Measurements from ENCODE around the gene C4orf54.

C4orf54 gene

GRCh38 chr4:99657798-99658197, at the start of gene C4orf54:
TSS of gene C4orf54 (minus strand) at chr4:99657828. CDS start at chr4:99654648, 3,180 bp downstream.
- no peak for DNase-seq (ENCODE audit: low read depth)
- no peak for TF ChIP-seq CTCF (IDR thresholded peaks at IDR 0.05; ENCODE audit: low read depth, low read length, missing control alignments)
- no peak within 1 kb of the TSS for H3K4me3 ChIP-seq (ENCODE audit: low read depth, low read length)
- in situ Hi-C loops (cut with HindIII; ENCODE audit: low sequenced_read_pairs) = no loop called here

- in situ Hi-C loops (cut with HindIII; ENCODE audit: low sequenced_read_pairs) = no loop called here
- TF ChIP-seq CTCF (IDR thresholded peaks at IDR 0.05; ENCODE audit: low read depth, low read length, missing control alignments) = no peak
- no peak overlapping the region for H3K4me3 ChIP-seq (ENCODE audit: low read depth, low read length)
- DNase-seq (ENCODE audit: low read depth) = no peak
Observed at GRCh38 chr4:99705891-99706290, 48.3 kb upstream of the C4orf54 start.

- TF ChIP-seq CTCF (IDR thresholded peaks at IDR 0.05; ENCODE audit: low read depth, low read length, missing control alignments) = no peak
- no peak for DNase-seq (ENCODE audit: low read depth)
- no peak overlapping the region for H3K4me3 ChIP-seq (ENCODE audit: low read depth, low read length)
- in situ Hi-C loops (cut with HindIII; ENCODE audit: low sequenced_read_pairs) = no loop called here
Observed at GRCh38 chr4:99696801-99697200, 39.2 kb upstream of the C4orf54 start.

GRCh38 chr4:99693140-99693539, 35.5 kb upstream of the C4orf54 start:
- in situ Hi-C loops (cut with HindIII; ENCODE audit: low sequenced_read_pairs) = no loop called here
- no peak for DNase-seq (ENCODE audit: low read depth)
- TF ChIP-seq CTCF (IDR thresholded peaks at IDR 0.05; ENCODE audit: low read depth, low read length, missing control alignments) = no peak
- H3K4me3 ChIP-seq (ENCODE audit: low read depth, low read length) = no peak overlapping the region

- no peak overlapping the region for H3K4me3 ChIP-seq (ENCODE audit: low read depth, low read length)
- TF ChIP-seq CTCF (IDR thresholded peaks at IDR 0.05; ENCODE audit: low read depth, low read length, missing control alignments) = no peak
- no peak for DNase-seq (ENCODE audit: low read depth)
- in situ Hi-C loops (cut with HindIII; ENCODE audit: low sequenced_read_pairs) = no loop called here
Observed at GRCh38 chr4:99690990-99691389, 33.4 kb upstream of the C4orf54 start.

GRCh38 chr4:99690472-99690871, 32.8 kb upstream of the C4orf54 start:
- in situ Hi-C loops (cut with HindIII; ENCODE audit: low sequenced_read_pairs) = no loop called here

More at GRCh38 chr4:99690472-99690871, 32.8 kb upstream of the C4orf54 start:
- TF ChIP-seq CTCF (IDR thresholded peaks at IDR 0.05; ENCODE audit: low read depth, low read length, missing control alignments) = no peak
- H3K4me3 ChIP-seq (ENCODE audit: low read depth, low read length) = no peak overlapping the region
- no peak for DNase-seq (ENCODE audit: low read depth)

All from astrocyte of the cerebellum (primary cell).